OCI-LY1 (cell line): ENCODE results near the gene MPP4.

Experiments used
- EZH2 ChIP-seq: fragments of 200-600 bp; sonication (generic), shearing (Covaris generic); IDR thresholded peaks from 2 replicates; pipeline ENCODE4 v1.8.0; 2017; ENCODE audit warnings: borderline replicate concordance, mixed run types, mild to moderate bottlenecking, antibody characterized with exemption, low read length, moderate library complexity, mixed read lengths
- TF ChIP-seq, protein P1 (sequence below): fragments of 200-600 bp; sonication (generic), shearing (Covaris generic); IDR thresholded peaks from 2 replicates; pipeline ENCODE4 v1.5.1; 2017; ENCODE audit warnings: mild to moderate bottlenecking, antibody characterized with exemption, low read length, moderate library complexity, mixed read lengths

DNA sequence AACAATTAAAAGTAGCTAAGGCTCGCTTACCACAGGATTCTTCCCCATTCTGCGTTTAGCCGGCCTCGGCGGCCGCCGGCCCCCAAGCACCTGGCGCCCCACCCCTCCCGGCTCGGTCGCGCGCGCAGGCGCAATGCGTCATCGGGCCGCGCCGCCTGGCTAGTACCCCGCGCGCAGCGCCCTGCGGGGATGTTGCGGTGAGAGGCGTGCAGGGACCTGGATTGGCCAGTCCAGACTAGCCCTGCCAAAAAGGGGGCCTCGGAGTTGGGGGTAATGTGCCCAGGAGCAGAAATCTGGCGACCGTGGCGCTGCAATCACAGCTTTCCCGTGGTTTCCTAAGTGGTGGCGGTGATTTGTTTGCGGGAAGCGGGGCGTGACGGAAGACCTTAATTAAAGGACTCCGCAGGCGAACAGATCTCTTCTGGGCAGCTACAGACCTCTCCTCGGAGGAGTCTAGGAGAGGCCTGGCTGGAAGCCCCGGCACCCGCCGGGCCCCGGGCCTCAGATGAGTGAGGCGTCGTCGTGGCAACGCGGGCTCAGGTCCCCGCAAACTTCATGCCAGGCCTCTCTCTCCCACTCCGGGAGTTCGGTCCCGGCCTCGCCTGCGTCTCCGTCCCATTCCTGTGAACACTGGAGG lies 55.7 kb downstream of the MPP4 start:
- TF ChIP-seq, protein P1, sequence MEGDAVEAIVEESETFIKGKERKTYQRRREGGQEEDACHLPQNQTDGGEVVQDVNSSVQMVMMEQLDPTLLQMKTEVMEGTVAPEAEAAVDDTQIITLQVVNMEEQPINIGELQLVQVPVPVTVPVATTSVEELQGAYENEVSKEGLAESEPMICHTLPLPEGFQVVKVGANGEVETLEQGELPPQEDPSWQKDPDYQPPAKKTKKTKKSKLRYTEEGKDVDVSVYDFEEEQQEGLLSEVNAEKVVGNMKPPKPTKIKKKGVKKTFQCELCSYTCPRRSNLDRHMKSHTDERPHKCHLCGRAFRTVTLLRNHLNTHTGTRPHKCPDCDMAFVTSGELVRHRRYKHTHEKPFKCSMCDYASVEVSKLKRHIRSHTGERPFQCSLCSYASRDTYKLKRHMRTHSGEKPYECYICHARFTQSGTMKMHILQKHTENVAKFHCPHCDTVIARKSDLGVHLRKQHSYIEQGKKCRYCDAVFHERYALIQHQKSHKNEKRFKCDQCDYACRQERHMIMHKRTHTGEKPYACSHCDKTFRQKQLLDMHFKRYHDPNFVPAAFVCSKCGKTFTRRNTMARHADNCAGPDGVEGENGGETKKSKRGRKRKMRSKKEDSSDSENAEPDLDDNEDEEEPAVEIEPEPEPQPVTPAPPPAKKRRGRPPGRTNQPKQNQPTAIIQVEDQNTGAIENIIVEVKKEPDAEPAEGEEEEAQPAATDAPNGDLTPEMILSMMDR, result no peak
- TF ChIP-seq EZH2, result no peak
